Uterus (tissue), 2 donors: ENCODE measurements around the gene CD200R1L.

Experiments used
- POLR2A ChIP-seq, 2 donors: fragments of 450-650 bp; IDR thresholded peaks; one replicate each; pipeline ENCODE4 v1.6.1; 2016; ENCODE audit warnings: antibody characterized with exemption in 2 of 2, mild to moderate bottlenecking in 1 of 2, moderate library complexity in 1 of 2
- TF ChIP-seq, protein P1 (sequence below), 4 experiments: fragments of 200-600 bp in 2 of 4; fragments of 450-650 bp in 2 of 4; sonication (generic) in 2 of 4; IDR thresholded peaks; one replicate each; pipeline ENCODE4 v1.5.1; 2016 to 2019; ENCODE audit warnings: antibody characterized with exemption in 4 of 4, mild to moderate bottlenecking in 2 of 4, moderate library complexity in 1 of 4

DNA sequence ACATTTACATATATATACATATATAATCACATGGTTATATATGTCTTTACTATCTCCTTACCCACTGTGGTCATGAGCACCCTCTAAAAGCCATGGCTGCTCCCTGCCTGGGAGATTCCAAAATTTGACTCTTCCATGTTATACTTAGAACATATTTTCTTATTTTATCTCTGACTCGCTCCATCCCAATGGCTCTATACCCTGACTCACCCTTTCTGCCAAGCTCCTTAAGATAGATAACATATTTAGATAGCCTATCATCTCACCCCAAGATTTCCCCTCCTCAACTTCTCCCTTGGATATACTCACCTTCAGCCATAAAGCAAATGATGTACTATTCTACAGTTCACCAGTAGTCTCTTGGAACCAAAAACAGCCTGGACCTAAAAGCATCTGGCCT, 65.1 kb downstream of the CD200R1L start:
- TF ChIP-seq, protein P1, sequence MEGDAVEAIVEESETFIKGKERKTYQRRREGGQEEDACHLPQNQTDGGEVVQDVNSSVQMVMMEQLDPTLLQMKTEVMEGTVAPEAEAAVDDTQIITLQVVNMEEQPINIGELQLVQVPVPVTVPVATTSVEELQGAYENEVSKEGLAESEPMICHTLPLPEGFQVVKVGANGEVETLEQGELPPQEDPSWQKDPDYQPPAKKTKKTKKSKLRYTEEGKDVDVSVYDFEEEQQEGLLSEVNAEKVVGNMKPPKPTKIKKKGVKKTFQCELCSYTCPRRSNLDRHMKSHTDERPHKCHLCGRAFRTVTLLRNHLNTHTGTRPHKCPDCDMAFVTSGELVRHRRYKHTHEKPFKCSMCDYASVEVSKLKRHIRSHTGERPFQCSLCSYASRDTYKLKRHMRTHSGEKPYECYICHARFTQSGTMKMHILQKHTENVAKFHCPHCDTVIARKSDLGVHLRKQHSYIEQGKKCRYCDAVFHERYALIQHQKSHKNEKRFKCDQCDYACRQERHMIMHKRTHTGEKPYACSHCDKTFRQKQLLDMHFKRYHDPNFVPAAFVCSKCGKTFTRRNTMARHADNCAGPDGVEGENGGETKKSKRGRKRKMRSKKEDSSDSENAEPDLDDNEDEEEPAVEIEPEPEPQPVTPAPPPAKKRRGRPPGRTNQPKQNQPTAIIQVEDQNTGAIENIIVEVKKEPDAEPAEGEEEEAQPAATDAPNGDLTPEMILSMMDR (IDR thresholded peaks at IDR 0.05), result no peak
- TF ChIP-seq POLR2A (IDR thresholded peaks at IDR 0.05), result no peak
